WI38 (cell line): ENCODE results near the gene AQP2.

Source experiments
- H3K4me3 ChIP-seq: 2 replicates; pipeline ENCODE4 v1.5.1; 2011; ENCODE audit warnings: low read depth, mild to moderate bottlenecking, control low read depth, low read length
- TF ChIP-seq, protein P1 (sequence below): IDR thresholded peaks from 2 replicates; pipeline ENCODE4 v1.5.1; 2012; ENCODE audit warnings: low read depth, mild to moderate bottlenecking, control low read depth, low read length

AQP2 gene

DNA sequence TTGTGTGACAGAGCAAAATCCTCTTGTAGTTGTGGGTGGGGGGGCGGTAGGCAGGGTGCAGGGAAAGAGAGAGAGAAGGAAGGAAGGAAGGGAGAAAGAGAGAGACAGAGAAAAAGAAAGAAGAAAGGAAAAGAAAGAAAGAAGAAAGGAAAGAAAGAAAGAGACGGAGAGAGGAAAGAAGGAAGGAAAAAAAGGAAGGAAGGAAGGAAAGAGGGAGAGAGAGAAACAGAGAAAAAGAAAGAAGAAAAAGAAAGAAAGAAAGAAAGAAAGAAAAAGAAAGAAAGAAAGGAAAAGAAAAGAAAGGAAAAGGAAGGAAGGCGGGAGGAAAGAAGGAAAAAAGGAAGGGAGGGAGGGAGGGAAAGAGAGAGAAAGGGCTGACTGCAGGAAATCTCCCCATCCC lies 29.2 kb upstream of the AQP2 start:
- no peak overlapping the region for H3K4me3 ChIP-seq
- TF ChIP-seq, protein P1, sequence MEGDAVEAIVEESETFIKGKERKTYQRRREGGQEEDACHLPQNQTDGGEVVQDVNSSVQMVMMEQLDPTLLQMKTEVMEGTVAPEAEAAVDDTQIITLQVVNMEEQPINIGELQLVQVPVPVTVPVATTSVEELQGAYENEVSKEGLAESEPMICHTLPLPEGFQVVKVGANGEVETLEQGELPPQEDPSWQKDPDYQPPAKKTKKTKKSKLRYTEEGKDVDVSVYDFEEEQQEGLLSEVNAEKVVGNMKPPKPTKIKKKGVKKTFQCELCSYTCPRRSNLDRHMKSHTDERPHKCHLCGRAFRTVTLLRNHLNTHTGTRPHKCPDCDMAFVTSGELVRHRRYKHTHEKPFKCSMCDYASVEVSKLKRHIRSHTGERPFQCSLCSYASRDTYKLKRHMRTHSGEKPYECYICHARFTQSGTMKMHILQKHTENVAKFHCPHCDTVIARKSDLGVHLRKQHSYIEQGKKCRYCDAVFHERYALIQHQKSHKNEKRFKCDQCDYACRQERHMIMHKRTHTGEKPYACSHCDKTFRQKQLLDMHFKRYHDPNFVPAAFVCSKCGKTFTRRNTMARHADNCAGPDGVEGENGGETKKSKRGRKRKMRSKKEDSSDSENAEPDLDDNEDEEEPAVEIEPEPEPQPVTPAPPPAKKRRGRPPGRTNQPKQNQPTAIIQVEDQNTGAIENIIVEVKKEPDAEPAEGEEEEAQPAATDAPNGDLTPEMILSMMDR, result no peak

DNA sequence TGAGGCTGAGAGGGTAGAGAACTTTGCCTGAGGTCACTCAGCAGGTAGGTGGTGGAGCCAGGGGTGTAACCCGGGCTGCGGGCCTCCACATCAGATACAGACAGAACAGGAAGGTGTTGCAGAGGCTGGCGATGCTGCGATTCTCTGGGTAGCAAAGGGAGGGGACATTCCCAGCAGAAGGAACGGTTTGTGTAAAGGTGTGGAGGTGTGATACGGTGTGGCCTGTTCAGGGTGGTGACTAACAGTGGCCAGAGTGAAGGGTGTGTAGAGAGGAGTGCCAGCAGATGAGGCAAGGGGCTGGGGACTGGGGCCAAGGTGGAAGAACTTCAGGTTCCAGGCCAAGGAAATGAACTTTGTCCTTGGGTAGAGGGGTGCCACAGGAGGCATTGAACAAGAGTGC lies 28.6 kb upstream of the AQP2 start:
- TF ChIP-seq, protein P1, result no peak
- no peak overlapping the region for H3K4me3 ChIP-seq

DNA sequence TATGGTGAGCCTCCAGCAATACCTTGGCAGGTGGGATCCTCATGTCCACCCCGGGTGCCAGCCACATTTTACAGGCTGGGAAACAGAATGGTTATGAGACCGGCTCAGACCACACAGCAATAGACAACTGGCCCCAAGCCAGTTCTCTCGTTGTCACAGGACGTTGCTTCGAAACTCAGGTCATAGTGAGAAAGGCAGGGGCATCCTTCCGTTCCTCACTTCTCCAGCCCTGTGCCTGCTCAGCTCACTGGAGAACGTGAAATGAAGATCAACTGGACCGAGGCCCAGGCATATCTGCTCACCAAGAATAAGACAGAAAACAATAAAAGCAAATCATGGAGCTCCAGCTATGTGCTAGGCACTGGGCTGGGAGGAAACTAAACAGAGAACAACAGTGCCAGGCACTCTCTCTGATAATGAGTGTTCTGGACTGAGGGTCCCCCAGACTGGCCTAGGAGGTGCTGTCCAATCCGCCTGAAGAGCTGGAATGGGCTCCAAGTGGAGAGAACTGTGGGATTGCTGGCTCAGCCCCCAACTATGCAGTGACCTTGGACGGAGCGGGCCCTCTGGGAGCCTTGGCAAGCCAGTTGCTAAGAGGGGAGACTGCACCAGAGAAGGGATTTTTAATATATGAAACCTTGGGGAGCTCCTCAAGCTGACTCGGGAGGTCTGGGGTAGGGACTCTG lies 28.0 kb upstream of the AQP2 start:
- no peak overlapping the region for H3K4me3 ChIP-seq
- TF ChIP-seq, protein P1, result no peak

DNA sequence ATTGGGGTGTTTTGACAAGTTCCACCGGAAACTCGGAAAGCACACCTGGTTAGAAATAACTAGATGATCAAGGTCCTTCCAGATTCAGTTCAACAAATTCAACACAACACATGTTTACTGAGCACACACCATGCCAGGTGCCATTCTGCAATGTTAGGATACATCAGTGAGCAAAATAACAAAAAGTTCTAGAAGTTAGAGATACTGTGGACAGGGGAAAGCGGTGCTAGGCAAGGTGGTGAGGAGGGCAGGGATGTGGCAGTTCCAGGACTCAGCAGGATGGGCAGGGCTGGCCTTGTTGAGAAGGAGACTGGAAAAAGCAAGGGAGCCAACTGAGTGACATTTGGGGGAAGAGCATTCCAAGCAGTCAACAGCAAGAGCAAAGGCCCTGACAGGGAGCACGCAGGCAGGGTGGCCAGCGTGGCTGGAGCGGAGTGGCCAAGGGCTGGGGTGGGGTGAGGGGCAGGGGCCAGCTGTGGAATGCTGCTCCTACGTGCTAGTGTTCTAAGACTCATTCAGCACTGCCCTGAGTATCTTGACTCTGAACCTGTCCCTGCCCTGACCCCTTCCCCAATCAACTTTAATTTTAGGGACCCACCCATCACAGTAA lies 27.4 kb upstream of the AQP2 start:
- H3K4me3 ChIP-seq, result no peak overlapping the region
- TF ChIP-seq, protein P1, result no peak

DNA sequence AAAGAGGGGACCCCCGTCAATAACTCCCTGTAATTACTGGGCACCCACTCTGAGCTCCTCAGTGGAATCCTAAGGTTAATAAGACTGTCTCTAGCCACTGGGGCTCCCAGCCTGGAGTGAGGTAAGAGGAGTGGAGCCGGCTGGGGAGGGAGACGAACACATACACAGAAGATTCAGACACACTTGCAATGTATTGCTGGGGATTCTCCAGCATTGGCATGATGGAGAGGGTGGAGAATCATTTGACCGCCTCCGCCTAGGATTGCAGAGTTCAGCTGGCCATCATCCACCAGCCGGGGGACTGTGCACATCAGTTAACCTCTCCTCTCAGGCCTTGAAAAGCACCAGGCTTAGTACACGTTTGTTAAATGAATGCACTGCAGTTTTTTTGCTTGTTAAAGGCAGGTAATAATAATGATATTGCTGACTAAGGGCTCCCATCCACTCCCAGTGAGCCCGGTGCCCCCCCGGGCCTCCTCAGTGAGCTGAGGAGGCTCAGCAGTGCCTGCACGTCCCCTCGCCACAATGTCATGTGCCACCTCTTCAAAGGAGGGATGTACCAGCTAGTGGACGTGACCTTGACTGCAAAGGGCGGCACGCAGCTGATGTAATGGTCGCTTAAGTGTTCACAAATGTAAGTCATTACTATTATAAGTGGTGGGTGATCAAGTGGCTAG lies 26.5 kb upstream of the AQP2 start:
- TF ChIP-seq, protein P1, result no peak
- H3K4me3 ChIP-seq, result no peak overlapping the region

DNA sequence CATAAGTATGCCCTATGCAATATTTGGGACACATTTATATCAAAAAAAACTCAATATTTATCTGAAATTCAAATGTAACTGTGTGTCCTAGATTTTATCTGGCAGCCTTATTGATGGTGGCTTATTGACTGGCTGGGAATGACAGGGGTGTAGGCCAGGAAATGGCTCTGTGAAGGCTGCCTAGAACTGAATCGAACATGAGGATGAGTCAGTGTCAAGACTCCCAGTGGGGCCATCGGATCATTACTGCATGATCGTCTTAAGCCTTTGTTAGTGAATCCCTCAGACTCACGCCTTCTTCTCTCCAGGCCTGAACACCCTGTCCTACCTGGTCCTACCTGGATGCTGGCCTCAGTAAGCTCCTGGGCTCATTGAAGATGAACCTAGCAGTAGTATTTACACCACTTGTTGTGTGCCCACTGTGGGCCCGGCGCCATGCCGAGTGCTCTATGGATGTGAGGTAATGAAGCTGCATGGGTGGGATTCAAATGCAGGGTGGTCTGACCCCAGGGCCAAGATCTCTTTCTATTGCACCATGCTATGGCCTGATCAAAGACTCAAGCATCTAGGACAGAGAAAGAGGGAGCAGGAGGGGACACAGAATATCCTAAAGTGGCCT lies 25.8 kb upstream of the AQP2 start:
- TF ChIP-seq, protein P1, result no peak
- H3K4me3 ChIP-seq, result no peak overlapping the region
